HepG2 (cell line): ENCODE measurements around the gene METTL13. TPM values are rescaled to one million over a fixed set of nuclear protein-coding genes. Genes with fewer than 3 reads are reported as not detected.

ENCODE experiments used
- ATAC-seq: fragments of 200-7000 bp; cut with Tn5 transposase; 3 replicates; pipeline ENCODE4 v1.9.1; 2020; ENCODE audit warnings: mild to moderate bottlenecking, moderate library complexity
- BruUV-seq: library from RNA; stranded (reverse); fragments of 400-500 nt; replicated peaks from 2 replicates; lab custom pipeline; 2021; lab: Mats Ljungman, UMichigan
- CTCF ChIA-PET: fragments of 300-600 bp; formaldehyde crosslinking; extraction: SDS; loops from one replicate; lab custom pipeline; 2021; ENCODE audit warnings: low total read pairs, inconsistent platforms, low intra/inter-chr PET ratio; lab: Yijun Ruan, JAX
- POLR2A ChIA-PET: fragments of 350-600 bp; sonication (Branson Sonifier 250); formaldehyde crosslinking; loops from one replicate; lab custom pipeline; 2020; ENCODE audit warnings: antibody characterized with exemption, inconsistent platforms; lab: Yijun Ruan, JAX
- DNase-seq: peaks from one replicate; pipeline ENCODE4 v3.0.0-alpha.2; 2015; ENCODE audit warnings: low spot score
- FAIRE-seq: peaks from 3 replicates; lab custom pipeline; 2011; peaks lifted over from hg19 to GRCh38; lab: Jason Lieb, UNC
- H2AFZ ChIP-seq: one replicate; pipeline ENCODE4 v1.6.1; 2011; ENCODE audit warnings: low read length, inconsistent platforms
- H3K27ac ChIP-seq: fragments of 300-600 bp; 3 replicates; pipeline ENCODE4 v1.8.0; 2011; ENCODE audit warnings: mixed run types, mild to moderate bottlenecking, mixed read lengths, low read length, inconsistent platforms; ENCODE audit not compliant: insufficient read depth; ENCODE audit errors: extremely low read length
- H3K27me3 ChIP-seq, 2 experiments: fragments of 200-600 bp in 1 of 2; 2 replicates in 1 of 2; 3 replicates in 1 of 2; pipeline versions ENCODE4 v1.6.0 to v1.8.0; 2011; ENCODE audit warnings: low read length in 2 of 2, mild to moderate bottlenecking in 2 of 2, moderate library complexity in 2 of 2, inconsistent platforms in 1 of 2; ENCODE audit not compliant: insufficient read depth in 2 of 2, control insufficient read depth in 1 of 2
- H3K36me3 ChIP-seq, 2 experiments: fragments of 200-600 bp in 1 of 2; replicated peaks in 1 of 2; 2 replicates in 1 of 2; 3 replicates in 1 of 2; pipeline versions ENCODE4 v1.5.1 to v1.8.0; 2011; ENCODE audit warnings: low read length in 2 of 2, inconsistent platforms in 1 of 2; ENCODE audit not compliant: insufficient read depth in 2 of 2, control insufficient read depth in 1 of 2
- H3K4me1 ChIP-seq: 2 replicates; pipeline ENCODE4 v1.5.1; 2012; ENCODE audit warnings: low read length, inconsistent platforms; ENCODE audit not compliant: insufficient read depth
- H3K4me2 ChIP-seq: 2 replicates; pipeline ENCODE4 v1.6.0; 2011; ENCODE audit warnings: low read depth, low read length, inconsistent platforms
- H3K4me3 ChIP-seq, 3 experiments: fragments of 200-600 bp in 1 of 3; sonication (generic), shearing (Covaris generic) in 1 of 3; replicated peaks in 1 of 3; 2 replicates each; pipeline ENCODE4 v1.5.1; 2011 to 2016; ENCODE audit warnings: low read length in 3 of 3, inconsistent platforms in 2 of 3, low read depth in 2 of 3, mild to moderate bottlenecking in 2 of 3, control low read depth in 1 of 3, mixed read lengths in 1 of 3; ENCODE audit not compliant: insufficient read depth in 1 of 3
- H3K79me2 ChIP-seq: one replicate; pipeline ENCODE4 v1.6.1; 2011; ENCODE audit warnings: low read length, inconsistent platforms; ENCODE audit not compliant: insufficient read depth
- H3K9ac ChIP-seq: 2 replicates; pipeline ENCODE4 v1.6.0; 2011; ENCODE audit warnings: mild to moderate bottlenecking, low read depth, low read length, inconsistent platforms; ENCODE audit not compliant: insufficient read depth
- H3K9me3 ChIP-seq: 2 replicates; pipeline ENCODE4 v1.5.1; 2012; ENCODE audit warnings: mild to moderate bottlenecking, low read length
- H4K20me1 ChIP-seq: 2 replicates; pipeline ENCODE4 v1.6.0; 2011; ENCODE audit warnings: inconsistent platforms, mild to moderate bottlenecking, low read length, moderate library complexity; ENCODE audit not compliant: insufficient read depth
- FOSL1 ChIP-seq: sonication (generic); formaldehyde crosslinking; IDR thresholded peaks from 2 replicates; pipeline ENCODE4 v1.9.0; 2021; ENCODE audit warnings: missing genetic modification reagents, borderline replicate concordance
- GZF1 ChIP-seq: sonication (generic); formaldehyde crosslinking; IDR thresholded peaks from 2 replicates; pipeline ENCODE4 v1.5.1; 2020; ENCODE audit warnings: mild to moderate bottlenecking, missing genetic modification reagents
- HES4 ChIP-seq: sonication (generic); formaldehyde crosslinking; IDR thresholded peaks from 2 replicates; pipeline ENCODE4 v1.9.0; 2021; ENCODE audit warnings: mild to moderate bottlenecking, missing genetic modification reagents, borderline replicate concordance
- THAP11 ChIP-seq: IDR thresholded peaks from 2 replicates; pipeline ENCODE4 v1.6.1; 2016; ENCODE audit warnings: missing biosample characterization, missing genetic modification reagents
- THAP7 ChIP-seq: sonication (generic); formaldehyde crosslinking; IDR thresholded peaks from 2 replicates; pipeline ENCODE4 v1.8.1; 2023; ENCODE audit warnings: mild to moderate bottlenecking, missing genetic modification reagents
- ZNF512B ChIP-seq: sonication (generic); formaldehyde crosslinking; IDR thresholded peaks from 2 replicates; pipeline ENCODE4 v1.5.1; 2020; ENCODE audit warnings: missing genetic modification reagents, mild to moderate bottlenecking, borderline replicate concordance
- WGBS: methylation state at CpG from one replicate; pipeline ENCODE4 v1.1.6; 2017; ENCODE audit warnings: low lambda C conversion rate; 5-methylcytosine and 5-hydroxymethylcytosine counted together
- in situ Hi-C: cut with HindIII; loops from 2 replicates; pipeline ENCODE4 v1.10.0; 2017; ENCODE audit warnings: low pct_unique_long_range_greater_than_20kb; ENCODE audit not compliant: extremely low pct_ligation_motif_present
- intact Hi-C: fragments of 100-400 bp; cut with micrococcal nuclease; formaldehyde crosslinking; loops from one replicate; pipeline ENCODE4 v1.10.0; 2022; ENCODE audit not compliant: unreplicated experiment
- polyA plus RNA-seq, 8 experiments: library from polyadenylated mRNA; depleted of rRNA in 3 of 8; stranded (reverse) in 7 of 8; unstranded in 1 of 8; fragments of >200 nt; fragmentation: Illumina TruSeq in 4 of 8; extraction: Trizol in 4 of 8; gene quantifications; 2 replicates each; pipeline versions ENCODE4 v1.2.1 to v1.2.3, GENCODE V29; 2011 to 2016; ENCODE audit warnings: low read depth in 4 of 8, missing spikeins in 1 of 8, mixed read lengths in 1 of 8; ENCODE audit not compliant: insufficient read depth in 1 of 8
- total RNA-seq, 5 experiments: library from RNA; depleted of rRNA; stranded (reverse); fragments of >200 nt; fragmentation: Illumina TruSeq; extraction: Trizol; gene quantifications; 2 replicates each; pipeline ENCODE4 v1.2.3, GENCODE V29; 2016; ENCODE audit warnings: low read depth in 1 of 5
- TF ChIP-seq, protein P1 (sequence below): sonication (generic); formaldehyde crosslinking; IDR thresholded peaks from 2 replicates; pipeline ENCODE4 v1.4.0; 2020; ENCODE audit warnings: missing genetic modification reagents
- TF ChIP-seq, protein P2 (sequence below): sonication (generic); formaldehyde crosslinking; IDR thresholded peaks from 2 replicates; pipeline ENCODE4 v1.4.0; 2020; ENCODE audit warnings: missing genetic modification reagents, low read depth, mild to moderate bottlenecking, borderline replicate concordance
- TF ChIP-seq, protein P3 (sequence below), 2 experiments: sonication (generic) in 1 of 2; formaldehyde crosslinking in 1 of 2; IDR thresholded peaks; 2 replicates each; pipeline versions ENCODE4 v1.4.0 to v1.6.1; 2016 to 2020; ENCODE audit warnings: borderline replicate concordance in 1 of 2, low read depth in 1 of 2, mild to moderate bottlenecking in 1 of 2, missing genetic modification reagents in 1 of 2

Gene METTL13
- total and polyA plus RNA-seq, 2 of the 13 experiments (the other 11 are each of a cell fraction or from before 2014, with no cell fraction given) = 18.6 to 22.8 TPM

DNA sequence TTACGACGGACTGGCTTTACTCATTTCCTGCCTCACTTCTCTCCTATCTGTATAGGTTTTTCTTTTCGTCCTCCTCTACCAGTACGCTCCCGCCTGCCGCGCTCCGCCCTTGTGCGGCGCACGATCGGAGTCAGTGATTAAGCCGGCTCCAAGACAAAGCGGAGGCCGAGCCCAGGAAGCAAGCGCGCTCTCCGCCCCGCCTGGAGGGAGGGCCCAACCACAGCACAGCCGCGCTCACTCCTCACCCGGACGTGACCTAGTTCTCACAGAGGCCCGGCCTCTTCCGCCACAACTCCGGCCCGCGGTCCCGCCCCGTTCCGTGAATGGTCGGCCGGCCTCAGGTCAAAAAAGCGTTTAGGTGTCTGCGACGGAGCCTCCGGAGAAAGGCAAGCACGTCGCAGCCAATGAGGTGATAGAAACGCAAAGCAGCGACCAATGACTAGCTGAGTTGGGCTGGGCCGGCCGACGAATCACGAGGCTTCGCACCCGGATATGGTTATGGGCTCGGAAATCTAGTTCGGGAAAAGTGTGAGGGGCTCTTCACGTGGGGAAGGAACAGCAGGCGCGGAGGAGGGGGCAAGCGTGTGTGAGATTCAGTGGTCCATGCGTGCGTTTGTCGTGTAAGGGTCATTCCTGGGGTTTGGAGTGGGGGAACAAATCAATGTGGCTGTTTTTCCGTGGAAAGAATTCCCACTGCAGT, at the start of gene METTL13 (continued):
- TF ChIP-seq, protein P1, sequence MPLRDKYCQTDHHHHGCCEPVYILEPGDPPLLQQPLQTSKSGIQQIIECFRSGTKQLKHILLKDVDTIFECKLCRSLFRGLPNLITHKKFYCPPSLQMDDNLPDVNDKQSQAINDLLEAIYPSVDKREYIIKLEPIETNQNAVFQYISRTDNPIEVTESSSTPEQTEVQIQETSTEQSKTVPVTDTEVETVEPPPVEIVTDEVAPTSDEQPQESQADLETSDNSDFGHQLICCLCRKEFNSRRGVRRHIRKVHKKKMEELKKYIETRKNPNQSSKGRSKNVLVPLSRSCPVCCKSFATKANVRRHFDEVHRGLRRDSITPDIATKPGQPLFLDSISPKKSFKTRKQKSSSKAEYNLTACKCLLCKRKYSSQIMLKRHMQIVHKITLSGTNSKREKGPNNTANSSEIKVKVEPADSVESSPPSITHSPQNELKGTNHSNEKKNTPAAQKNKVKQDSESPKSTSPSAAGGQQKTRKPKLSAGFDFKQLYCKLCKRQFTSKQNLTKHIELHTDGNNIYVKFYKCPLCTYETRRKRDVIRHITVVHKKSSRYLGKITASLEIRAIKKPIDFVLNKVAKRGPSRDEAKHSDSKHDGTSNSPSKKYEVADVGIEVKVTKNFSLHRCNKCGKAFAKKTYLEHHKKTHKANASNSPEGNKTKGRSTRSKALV (CRISPR knock-in tag) = no peak
- no peak; the same call in 1 of the 2 replicates for TF ChIP-seq GZF1 (CRISPR knock-in tag)
- peak; percentile 90 for TF ChIP-seq THAP11
- TF ChIP-seq, all 625 proteins: peak for 219

- FAIRE-seq (no peak), DNase-seq (no peak), ATAC-seq (no peak)
- Histone ChIP-seq H4K20me1 (no peaks in the 10 kb centered on the region), H2AFZ (no peak overlapping the region), H3K36me3 (peaks cover 0 to 3% of the 10 kb centered on the region in 2 experiments; a peak in 1 of 5 replicates), H3K9me3 (no peaks in the 10 kb centered on the region), H3K27me3 (no peaks in the 10 kb centered on the region), H3K27ac (no peak overlapping the region), H3K9ac (no peak overlapping the region), H3K4me3 (no peak overlapping the region), H3K79me2 (no peaks in the 10 kb centered on the region), H3K4me2 (no peak overlapping the region), H3K4me1 (peaks cover 9% of the 10 kb centered on the region)
- intact Hi-C loops = no loop called here
- ChIA-PET CTCF (no interaction called here), POLR2A (no interaction called here)
- WGBS = 96% methylated on average over 2 of the region's 2 CpGs
- no TSS peak for BruUV-seq
- in situ Hi-C loops = no loop called here
- TF ChIP-seq FOSL1 (no peak), THAP7 (CRISPR knock-in tag) (no peak), HES4 (CRISPR knock-in tag) (no peak), ZNF512B (CRISPR knock-in tag) (no peak)
- TF ChIP-seq, protein P2, sequence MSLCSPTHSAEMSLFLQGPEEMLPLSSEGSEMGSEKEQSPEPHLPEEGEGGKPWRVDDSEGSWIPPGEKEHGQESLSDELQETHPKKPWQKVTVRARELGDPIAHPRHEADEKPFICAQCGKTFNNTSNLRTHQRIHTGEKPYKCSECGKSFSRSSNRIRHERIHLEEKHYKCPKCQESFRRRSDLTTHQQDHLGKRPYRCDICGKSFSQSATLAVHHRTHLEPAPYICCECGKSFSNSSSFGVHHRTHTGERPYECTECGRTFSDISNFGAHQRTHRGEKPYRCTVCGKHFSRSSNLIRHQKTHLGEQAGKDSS = no peak
- TF ChIP-seq, protein P3, sequence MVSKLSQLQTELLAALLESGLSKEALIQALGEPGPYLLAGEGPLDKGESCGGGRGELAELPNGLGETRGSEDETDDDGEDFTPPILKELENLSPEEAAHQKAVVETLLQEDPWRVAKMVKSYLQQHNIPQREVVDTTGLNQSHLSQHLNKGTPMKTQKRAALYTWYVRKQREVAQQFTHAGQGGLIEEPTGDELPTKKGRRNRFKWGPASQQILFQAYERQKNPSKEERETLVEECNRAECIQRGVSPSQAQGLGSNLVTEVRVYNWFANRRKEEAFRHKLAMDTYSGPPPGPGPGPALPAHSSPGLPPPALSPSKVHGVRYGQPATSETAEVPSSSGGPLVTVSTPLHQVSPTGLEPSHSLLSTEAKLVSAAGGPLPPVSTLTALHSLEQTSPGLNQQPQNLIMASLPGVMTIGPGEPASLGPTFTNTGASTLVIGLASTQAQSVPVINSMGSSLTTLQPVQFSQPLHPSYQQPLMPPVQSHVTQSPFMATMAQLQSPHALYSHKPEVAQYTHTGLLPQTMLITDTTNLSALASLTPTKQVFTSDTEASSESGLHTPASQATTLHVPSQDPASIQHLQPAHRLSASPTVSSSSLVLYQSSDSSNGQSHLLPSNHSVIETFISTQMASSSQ (IDR thresholded peaks at IDR 0.05; ENCODE audit: low read depth) = no peak
- TF ChIP-seq, protein P3 (CRISPR knock-in tag; IDR thresholded peaks at IDR 0.05; ENCODE audit: borderline replicate concordance) = no peak
Measured at GRCh38 chr1:171736196-171736595, 45.3 kb upstream of the METTL13 start.
